Vagina (tissue), 2 donors: ENCODE measurements around the gene NOL4L.

Experiments used
- POLR2AphosphoS5 ChIP-seq, 2 donors: sonication (generic); formaldehyde crosslinking; IDR thresholded peaks; one replicate each; pipeline ENCODE4 v1.9.0; 2017; ENCODE audit warnings: antibody characterized with exemption in 2 of 2, mild to moderate bottlenecking in 2 of 2, low read depth in 1 of 2; ENCODE audit not compliant: insufficient read depth in 1 of 2
- TF ChIP-seq, protein P1 (sequence below), 3 experiments: fragments of 450-650 bp in 2 of 3; fragments of 200-600 bp in 1 of 3; sonication (generic) in 1 of 3; IDR thresholded peaks; one replicate each; pipeline ENCODE4 v1.5.1; 2017 to 2019; ENCODE audit warnings: antibody characterized with exemption in 3 of 3, mild to moderate bottlenecking in 2 of 3, moderate library complexity in 2 of 3

DNA sequence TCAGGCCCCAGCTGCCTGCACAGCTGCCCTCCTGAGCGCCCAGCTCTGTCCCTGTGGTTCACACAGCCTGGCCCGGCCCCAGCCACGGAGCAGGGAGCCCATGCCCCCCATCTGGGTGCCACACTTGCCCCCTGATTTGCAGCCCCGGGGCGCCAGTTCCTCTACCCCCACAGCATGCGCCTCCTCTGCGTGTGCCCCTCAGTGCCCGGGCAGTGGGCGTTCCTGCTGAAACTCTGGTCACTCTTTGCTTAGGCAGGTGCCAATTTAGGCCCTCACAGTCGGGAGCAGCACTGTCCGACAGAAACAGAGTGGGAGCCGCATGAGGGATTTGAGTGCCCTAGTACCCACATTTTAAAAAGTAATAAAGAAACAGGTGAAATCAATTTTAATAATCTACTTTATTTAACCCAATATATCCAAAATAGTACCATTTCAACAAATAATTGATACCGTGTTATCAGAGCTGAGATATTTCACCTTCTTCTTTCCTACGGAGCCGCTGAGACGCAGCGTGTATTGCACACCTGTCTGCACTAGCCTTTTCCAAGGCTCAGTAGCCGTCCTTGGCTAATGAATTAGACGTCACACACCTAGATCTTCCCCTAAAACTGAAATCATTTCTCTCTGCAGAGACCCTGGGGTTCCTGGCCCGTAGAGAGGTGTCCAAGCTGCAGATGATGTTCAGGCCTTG lies 120.6 kb downstream of the NOL4L start:
- TF ChIP-seq, protein P1, sequence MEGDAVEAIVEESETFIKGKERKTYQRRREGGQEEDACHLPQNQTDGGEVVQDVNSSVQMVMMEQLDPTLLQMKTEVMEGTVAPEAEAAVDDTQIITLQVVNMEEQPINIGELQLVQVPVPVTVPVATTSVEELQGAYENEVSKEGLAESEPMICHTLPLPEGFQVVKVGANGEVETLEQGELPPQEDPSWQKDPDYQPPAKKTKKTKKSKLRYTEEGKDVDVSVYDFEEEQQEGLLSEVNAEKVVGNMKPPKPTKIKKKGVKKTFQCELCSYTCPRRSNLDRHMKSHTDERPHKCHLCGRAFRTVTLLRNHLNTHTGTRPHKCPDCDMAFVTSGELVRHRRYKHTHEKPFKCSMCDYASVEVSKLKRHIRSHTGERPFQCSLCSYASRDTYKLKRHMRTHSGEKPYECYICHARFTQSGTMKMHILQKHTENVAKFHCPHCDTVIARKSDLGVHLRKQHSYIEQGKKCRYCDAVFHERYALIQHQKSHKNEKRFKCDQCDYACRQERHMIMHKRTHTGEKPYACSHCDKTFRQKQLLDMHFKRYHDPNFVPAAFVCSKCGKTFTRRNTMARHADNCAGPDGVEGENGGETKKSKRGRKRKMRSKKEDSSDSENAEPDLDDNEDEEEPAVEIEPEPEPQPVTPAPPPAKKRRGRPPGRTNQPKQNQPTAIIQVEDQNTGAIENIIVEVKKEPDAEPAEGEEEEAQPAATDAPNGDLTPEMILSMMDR (IDR thresholded peaks at IDR 0.05) = no peak
- no peak for TF ChIP-seq POLR2AphosphoS5 (IDR thresholded peaks at IDR 0.05; ENCODE audit: insufficient read depth in 1 of 2, low read depth in 1 of 2)
